Kidney capillary endothelial cell (primary cell): ENCODE results near the gene UPK3BL2.
"Not testable (repeated sequence)": the region's sequence is repeated elsewhere in the genome, so short reads cannot be mapped to it uniquely, and the experiment has no call there.

ENCODE experiments used
- DNase-seq: peaks from one replicate; pipeline ENCODE4 v3.0.0-alpha.2; 2018; ENCODE audit warnings: low spot score

UPK3BL2 gene, protein sequence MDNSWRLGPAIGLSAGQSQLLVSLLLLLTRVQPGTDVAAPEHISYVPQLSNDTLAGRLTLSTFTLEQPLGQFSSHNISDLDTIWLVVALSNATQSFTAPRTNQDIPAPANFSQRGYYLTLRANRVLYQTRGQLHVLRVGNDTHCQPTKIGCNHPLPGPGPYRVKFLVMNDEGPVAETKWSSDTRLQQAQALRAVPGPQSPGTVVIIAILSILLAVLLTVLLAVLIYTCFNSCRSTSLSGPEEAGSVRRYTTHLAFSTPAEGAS

DNA sequence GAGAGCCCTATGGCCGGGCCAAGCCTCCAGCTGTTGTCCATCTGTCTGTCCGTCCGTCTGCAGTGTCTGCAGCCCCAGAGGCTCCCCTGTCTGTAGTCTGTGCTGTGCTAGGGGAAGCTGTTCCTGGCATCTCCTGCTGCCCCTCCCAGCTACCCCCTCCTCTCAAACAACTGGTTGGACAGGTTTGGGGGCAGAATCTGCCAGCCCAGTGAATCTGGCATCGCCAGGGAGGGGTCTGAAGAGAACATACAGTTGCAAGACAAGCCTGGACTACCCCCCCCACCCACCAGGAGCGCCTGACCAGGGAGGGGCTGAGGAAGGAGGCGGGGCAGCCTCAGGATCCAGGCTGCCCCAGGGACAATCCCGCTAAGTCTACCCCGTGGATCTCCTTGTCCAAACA lies at the start of gene UPK3BL2:
Gene UPK3BL2 (minus strand): TSS at position 101 of the 400 bp plus-strand sequence. CDS start 60 bp downstream, at position 41.
- DNase-seq = not testable (repeated sequence)

DNA sequence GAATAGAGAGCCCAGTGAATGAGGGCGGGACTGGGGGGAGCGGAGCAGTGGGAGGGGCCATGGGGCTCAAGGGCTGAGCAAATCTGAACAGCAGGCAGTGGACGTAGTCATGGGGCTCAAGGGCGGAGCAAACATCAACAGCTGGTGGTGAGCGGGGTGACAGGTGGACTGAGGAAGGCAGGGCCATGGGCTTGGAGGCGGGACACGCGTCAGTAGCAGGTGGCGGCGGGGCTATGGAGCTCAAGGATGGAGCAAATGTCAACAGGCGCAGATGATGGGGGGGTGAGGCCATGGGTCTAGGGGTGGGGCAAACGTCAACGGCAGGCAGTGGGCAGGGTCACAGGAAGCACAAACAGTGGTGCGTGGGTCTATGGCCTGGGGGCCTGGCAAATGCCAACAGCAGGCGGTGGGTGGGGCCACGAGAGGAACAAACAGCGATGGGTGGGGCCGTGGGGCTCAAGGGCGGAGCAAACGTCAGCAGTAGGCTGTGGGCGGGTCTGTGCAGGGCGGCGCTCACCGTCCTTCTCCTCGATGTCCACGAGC lies 49.1 kb upstream of the UPK3BL2 start:
- not testable (repeated sequence) for DNase-seq

DNA sequence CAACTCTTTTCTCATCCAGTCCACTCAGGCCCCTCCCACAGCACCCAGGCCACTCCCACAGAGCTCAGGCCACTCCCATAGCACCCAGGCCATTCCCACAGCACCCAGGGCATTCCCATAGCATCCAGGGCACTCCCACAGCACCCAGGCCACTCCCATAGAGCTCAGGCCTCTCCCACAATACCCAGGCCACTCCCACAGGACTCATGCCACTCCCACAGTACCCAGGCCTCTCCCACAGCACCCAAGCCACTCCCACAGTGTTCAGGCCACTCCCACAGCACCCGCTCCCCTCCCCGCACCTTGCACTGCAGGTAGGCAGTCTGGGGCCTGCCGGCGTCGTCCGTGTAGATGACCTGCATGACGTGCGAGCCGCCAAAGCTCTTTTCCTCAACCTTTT lies 46.4 kb upstream of the UPK3BL2 start:
- DNase-seq = not testable (repeated sequence)

DNA sequence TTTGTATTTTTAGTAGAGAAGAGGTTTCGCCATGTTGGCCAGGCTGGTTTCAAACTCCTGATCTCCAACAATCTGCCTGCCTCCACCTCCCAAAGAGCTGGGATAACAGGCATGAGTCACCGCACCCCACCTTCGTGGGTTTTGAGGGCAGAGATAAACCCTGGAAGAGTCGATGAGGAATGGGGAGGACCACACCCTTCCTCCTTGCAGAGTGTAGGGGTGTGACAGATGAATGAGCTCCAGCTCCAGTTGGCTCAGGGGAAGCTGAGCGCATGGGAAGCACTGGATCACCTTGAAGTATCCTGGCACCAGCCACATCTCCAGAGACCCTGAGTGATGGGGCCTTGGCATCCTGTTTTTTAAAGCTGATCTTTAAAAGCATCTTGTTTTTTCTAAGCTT lies 40.0 kb upstream of the UPK3BL2 start:
- DNase-seq = not testable (repeated sequence)

DNA sequence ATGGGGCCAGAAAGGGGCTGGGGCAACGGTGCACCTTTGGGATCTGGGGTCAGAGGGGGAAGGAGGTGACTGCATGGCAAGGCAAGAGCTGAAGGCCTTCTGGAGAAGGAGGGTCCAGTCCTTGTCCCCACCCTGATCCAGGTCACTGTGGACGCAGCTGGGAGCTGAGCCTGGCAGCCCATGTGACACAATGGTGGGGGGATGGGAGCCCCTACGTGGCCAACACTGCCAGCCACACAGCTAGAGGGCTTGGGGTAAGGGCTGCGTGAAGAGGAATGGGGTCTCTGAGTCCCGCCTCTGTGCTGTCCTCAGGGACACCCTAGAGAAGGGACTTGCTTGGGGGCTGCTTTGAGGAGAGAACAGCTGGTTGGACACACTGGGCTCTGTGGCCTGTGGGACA lies 38.2 kb upstream of the UPK3BL2 start:
- DNase-seq = not testable (repeated sequence)

DNA sequence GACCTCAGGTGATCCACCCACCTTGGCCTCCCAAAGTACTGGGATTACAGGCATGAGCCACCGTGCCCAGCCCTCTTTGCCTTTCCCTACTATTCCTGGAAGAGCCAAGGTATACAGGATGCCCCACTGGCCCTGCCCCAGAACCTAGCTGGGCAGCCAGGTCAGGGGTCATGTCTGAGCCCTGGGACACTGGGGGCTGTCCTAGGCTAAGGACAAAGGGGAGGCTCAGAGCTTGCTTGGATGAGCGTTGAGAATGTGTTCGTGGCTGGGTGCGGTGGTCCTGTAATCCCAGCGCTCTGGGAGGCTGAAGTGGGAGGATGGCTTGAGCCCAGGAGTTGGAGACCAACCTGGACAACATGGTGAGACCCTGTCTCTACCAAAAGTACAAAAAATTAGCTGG lies 35.0 kb upstream of the UPK3BL2 start:
- not testable (repeated sequence) for DNase-seq

DNA sequence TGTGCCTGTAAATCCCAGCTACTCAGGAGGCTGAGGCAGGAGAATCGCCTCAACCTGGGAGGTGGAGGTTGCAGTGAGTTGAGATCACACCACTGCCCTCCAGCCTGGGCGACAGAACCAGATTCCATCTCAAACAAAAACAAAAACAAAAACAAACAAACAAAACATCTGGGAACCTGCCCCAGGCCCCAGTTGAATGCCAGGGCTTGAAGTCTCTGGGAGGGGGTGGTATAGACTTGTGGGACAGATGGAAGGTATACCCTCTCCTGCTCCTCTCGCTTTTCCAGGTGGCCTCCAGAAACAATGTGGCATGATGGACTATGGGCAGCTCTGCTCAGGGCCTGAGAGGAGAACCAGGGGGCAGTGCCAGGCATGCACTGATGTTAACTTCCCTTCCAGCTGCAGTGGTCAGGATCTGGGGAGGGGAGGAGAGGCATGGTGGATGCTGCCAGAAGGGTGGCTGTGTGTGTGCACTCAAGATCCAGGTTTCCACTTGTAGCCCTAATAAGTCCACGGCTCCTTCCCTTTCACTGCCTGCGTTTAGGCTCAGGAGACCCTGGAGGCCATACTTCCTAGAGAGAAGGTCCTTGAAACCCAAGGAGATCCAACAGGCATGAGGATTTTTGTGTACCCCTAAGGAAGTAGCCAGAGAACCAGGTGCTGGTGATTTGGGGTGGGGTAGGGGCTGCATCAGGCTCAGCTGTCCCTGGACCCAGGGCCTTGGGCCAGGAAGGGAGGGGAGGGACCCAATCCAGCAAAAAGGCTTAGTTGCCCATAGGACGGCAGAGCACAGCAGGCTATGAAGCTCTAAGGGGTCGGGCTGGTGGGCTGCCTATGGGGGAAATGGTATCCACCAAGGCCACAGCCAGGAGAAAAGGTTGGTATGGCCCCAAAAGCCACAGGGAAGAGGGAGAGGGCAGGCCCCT lies 34.1 kb upstream of the UPK3BL2 start:
- not testable (repeated sequence) for DNase-seq

DNA sequence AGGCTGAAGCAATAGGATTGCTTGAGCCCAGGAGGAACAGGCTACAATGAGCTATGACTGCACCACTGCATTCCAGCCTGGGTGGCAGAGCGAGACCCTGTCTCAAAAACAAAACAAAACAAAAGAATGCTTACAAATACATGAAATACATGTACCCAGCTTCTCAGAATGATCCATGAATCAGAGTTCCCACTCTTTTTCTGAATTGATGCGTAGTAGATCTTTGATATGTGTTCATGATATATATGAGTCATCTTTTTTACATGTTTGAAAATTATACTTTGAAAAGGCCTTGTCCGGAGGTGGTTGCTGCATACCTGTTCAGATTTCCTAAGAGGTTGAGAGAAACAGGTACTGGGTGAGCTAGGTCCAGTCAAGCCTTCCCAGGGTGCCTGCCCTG lies 32.9 kb upstream of the UPK3BL2 start:
- not testable (repeated sequence) for DNase-seq

DNA sequence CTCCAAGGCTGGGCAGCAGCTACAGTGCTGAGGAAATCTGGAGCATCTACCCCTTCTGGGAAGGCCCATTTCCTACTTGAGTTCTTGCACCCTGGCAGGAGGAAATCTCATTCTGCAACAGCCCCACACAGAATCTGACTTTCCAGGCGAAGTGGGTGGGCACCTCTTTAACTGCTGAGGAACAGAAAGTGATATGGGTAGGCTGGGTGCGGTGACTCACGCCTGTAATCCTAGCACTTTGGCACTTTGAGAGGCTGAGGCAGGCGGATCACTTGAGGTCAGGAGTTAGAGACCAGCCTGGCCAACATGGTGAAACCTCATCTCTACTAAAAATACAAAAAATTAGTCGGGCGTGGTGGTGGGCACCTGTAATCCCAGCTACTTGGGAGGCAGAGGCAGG lies 31.1 kb upstream of the UPK3BL2 start:
- DNase-seq = not testable (repeated sequence)

DNA sequence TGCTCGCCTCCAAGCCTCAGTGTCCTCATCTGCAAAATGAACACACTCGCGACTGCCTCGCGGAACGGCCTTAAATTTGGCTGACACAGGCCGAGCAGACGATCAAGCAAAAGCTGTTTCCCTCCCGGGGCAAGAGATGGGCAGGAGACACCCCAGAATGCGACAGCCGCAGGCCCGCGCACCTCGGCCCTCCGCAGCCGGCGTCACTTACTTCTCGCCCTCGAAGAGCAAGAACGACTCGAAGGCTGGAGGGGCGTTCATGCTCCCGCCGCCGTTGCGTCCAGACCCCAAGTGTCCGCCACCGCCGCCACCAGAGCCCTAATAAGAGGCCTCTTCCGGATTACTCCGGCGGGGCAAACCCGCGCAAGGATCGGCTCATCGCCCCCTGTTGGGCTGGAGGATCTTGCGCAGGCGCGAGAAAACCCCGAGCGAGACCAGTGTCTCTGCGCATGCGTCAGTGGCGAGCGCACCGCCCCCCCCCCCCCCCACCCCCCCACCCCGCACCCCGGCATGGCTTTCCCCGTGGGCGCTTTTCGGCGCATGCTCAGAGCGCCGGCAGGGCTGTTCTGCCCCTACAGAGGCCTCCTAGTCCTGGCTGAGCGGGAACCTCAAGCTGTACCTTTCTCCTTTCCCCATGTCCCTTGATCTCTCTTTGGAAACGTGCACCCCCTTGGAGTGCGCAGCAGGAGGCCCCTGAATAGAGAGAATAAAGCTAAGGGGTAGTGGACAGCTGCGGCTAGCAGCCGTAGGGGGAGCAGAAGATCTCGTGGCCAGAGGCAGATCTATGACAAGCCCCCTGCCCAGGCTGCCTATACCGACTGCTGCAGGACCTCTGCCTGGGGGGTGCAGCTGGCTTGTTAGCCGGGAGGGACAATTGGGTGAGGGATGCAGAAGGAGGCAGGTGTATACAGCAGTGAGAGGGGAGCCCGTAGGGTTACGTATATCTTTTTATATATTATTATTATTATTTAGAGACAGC lies 29.1 kb upstream of the UPK3BL2 start, which contains the start of gene POLR2J3:
Gene POLR2J3 (minus strand): TSS at position 323 of the 979 bp plus-strand sequence. CDS start 62 bp downstream, at position 261.
- DNase-seq = peak; percentile 92

DNA sequence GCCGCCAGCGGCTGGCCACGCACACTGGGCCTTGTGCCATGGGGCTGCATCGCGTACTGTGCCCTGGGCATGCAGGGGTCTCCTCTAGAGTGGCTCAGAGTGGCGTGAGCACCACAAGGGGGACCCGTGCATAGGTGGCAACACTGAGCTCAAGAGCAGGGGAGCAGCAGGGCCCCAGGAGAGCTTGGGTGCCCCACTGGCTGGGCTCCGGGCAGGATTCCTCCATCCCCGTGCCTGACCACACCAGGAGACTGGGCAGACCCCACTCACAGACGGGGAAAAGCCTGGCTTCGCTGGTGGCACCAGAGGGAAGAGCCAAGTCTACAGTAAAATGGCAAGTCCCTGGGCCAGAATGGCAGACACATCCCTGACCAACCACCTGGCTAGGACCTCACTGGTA lies 25.1 kb upstream of the UPK3BL2 start:
- DNase-seq = not testable (repeated sequence)

DNA sequence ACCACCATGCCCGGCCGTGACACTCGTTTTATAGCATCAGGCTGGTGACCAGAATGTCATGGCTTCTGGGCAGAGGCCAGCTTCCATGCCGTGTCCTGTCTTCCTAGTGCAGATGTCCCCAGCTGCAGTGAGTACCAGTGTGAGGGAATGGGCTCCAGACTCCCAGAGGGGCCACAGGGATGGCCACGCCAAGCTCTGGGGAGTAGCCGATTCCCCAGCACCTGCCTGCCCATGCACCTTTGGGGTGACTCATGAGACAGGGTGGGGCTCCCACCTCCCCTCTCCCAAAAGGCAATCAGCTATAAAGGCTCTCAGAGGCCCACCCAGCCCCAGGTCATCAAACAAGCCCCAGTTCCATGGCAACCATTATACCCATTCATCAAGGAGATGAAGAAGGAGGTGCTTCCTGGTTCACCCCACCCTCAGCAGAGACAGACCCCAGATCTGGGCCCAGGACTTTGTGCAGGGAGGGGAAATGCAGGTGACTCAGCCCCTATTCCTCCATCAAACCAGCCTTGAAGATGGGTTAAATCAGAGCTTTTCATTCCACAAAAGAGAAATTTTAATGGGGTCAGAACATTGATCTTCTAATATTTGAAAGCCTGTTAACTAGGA lies 7.4 kb upstream of the UPK3BL2 start, which contains the start of gene SPDYE2:
Gene SPDYE2 (plus strand): TSS at position 419 of the 615 bp plus-strand sequence. CDS start 2,030 bp downstream, outside the sequence.
- not testable (repeated sequence) for DNase-seq

DNA sequence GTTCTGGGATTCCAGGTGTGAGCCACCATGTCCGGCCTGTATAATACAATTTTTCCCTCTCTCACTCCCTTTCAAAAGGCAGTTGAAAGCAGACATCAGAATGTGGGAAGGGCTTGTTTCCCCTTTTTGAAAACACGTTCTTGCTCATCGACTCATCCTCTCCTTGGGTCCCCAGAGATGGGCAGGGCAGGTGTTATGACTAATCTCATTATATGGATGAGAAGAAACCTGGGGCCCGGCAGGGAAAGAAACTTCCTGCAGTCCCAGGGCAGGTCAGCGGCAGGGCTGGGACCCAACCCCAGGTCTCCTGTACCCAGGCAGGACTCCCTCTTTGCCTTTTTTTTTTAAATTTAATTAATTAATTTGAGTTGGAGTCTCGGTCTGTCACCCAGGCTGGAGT lies 2.9 kb upstream of the UPK3BL2 start:
- DNase-seq = not testable (repeated sequence)

DNA sequence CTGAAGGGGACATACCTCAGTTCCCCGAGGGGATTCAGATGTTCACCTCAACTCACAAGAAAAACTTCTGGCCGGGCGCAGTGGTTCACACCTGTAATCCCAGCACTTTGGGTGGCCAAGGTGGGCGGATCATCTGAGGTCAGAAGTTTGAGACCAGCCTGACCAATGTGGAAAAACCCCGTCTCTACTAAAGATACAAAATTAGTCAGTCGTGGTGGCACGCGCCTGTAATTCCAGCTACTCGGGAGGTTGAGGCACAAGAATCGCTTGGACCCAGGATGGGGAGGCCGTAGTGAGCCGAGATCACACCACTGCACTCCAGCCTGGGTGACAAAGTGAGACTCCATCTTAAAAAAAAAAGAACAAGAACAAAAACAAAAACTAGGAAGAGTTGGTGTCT lies 1.8 kb upstream of the UPK3BL2 start:
- not testable (repeated sequence) for DNase-seq

DNA sequence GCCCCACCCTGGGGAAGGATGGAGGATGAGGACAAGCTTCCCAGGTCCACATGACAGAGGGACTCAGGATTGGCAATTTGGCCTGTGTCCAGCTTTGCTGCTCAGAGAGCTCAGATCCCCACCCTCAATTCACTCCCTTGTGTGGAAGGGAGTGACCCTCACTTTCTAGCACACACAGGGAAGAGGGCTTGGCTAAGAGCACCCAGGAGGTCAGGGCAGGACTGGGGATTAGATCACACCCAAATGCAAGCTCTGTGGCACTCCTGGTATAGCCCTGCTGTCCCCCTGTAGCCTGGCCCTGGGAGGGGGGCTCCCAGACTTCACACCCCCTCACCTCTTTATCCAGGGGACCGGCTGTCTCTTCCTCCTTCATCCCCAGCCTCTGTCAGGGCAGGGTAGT lies 876 bp upstream of the UPK3BL2 start:
- DNase-seq = not testable (repeated sequence)

DNA sequence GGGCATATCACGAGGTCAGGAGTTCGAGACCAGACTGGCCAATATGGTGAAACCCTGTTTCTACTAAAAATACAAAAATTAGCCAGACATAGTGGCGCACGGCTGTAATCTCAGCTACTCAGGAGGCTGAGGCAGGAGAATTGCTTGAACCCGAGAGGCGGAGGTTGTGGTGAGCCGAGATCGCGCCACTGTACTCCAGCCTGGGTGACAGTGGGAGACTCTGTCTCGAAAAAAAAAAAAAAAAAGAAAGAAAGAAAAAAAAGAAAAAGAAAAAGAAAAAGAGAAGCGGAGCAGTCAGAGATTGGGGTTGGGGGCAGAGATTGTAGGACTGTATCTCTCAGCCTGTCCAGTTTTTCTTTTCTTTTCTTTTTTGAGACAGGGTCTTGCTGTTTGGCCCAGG lies 725 bp downstream of the UPK3BL2 start:
- DNase-seq = not testable (repeated sequence)

DNA sequence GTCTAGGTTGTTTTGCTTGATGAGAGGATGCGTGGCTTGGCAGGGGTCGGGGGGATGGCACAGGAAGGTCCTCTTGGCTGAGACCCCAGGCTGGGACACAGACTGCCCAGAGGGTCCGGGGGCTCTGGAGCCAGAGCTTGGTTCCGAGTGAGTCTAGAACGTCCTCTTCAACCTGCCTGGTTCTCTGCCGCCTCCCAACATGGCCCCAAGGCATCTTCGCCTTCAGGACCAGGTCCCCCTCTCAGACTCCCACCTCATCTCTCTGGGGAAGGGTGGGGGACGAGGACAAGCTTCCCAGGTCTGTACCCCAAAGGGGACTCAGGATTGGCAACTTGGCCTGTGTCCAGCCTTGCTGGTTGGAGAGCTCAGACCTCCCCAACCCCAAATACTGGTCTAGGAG lies 1.4 kb downstream of the UPK3BL2 start:
- DNase-seq = not testable (repeated sequence)

DNA sequence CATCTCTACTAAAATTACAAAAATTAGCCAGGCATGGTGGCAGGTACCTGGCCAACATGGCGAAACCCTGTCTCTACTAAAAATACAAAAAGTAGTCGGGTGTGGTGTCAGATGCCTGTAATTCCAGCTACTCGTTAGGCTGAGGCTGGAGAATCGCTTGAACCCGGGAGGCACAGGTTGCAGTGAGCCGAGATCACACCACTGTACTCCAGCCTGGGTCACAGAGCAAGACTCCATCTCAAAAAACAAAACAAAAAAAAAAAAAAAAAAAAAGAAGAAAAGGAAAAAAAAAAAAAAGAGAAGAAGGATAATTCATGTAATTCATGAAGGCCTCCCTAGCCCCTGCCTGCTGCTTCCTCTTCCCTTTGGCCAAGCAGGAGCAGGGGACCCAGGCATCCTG lies 2.9 kb downstream of the UPK3BL2 start:
- DNase-seq = not testable (repeated sequence)

DNA sequence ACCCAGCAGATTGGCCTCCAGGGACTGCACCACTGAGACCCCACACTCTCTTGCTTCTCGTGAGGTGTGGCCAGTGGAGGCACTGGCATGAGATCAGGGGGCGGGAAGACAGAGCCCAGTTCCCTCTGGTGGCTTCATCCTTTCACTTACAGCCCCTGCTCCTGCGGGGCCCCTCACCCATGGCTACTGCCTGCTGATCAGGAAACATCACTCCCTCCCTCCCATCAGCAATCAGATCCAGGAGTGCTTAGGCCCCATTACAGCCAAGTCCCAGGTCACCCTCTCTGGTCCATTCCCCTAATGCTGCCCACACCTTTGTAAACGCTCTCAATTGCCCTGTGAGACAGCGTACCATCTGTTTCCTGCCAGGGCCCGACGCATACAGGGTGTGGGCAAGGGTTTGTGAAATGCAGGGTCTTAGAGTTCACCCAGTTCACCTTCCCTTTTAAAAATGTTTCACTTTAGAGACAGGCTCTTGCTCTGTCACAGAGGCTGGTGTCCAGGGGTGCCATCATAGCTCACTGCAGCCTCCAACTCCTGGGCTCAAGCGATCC lies 8.4 kb downstream of the UPK3BL2 start:
- DNase-seq = not testable (repeated sequence)

DNA sequence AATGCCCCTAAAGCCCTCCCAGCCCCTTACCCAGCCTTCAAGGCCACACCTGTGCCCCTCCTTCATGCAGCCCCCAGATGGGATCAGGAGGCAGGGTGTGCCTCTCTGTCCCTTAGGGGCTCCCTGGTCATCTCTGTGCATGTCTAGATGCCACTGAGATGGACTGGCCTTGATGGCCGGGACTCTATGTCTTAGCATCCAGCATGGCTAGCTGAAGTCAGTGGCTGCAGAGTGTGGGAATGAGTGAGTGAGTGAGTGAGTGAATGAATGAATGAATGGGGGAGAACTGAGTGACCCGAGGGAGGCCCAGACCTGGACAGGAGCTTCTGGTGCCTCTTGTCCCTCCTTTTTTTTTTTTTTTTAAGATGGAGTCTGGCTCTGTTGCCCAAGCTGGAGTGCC lies 11.4 kb downstream of the UPK3BL2 start:
- not testable (repeated sequence) for DNase-seq
